PC-3 (cell line): ENCODE data around the gene PEPD. TPM values are rescaled to one million over a fixed set of nuclear protein-coding genes. Genes with fewer than 3 reads are reported as not detected.

ENCODE experiments used
- ATAC-seq: fragments of 200-7000 bp; cut with Tn5 transposase; 2 replicates; pipeline ENCODE4 v1.9.1; 2020; ENCODE audit warnings: mild to moderate bottlenecking, moderate library complexity
- BruUV-seq: library from RNA; stranded (reverse); fragments of 400-500 nt; replicated peaks from 2 replicates; lab custom pipeline; 2021; lab: Mats Ljungman, UMichigan
- CTCF ChIA-PET: fragments of 300-600 bp; sonication (Branson Sonifier 250); formaldehyde crosslinking; loops from one replicate; lab custom pipeline; 2022; ENCODE audit warnings: antibody characterized with exemption; lab: Charles Lee
- POLR2A ChIA-PET: fragments of 300-600 bp; sonication (Branson Sonifier 250); formaldehyde crosslinking; loops from one replicate; lab custom pipeline; 2022; ENCODE audit warnings: antibody characterized with exemption; ENCODE audit not compliant: unreplicated experiment; lab: Charles Lee
- DNase-seq: peaks from one replicate; pipeline ENCODE4 v3.0.0-alpha.2; 2015
- H2AFZ ChIP-seq: fragments of 300-600 bp; sonication (generic); 2 replicates; pipeline ENCODE4 v1.6.0; 2016; ENCODE audit warnings: antibody characterized with exemption, low read length
- H3F3A ChIP-seq: fragments of 300-600 bp; sonication (generic); one replicate; pipeline ENCODE4 v1.6.0; 2017; ENCODE audit warnings: antibody characterized with exemption, low read length, control low read depth, mild to moderate bottlenecking; ENCODE audit not compliant: unreplicated experiment
- H3K27ac ChIP-seq: fragments of 300-600 bp; sonication (generic); 2 replicates; pipeline ENCODE4 v1.5.1; 2016; ENCODE audit warnings: mild to moderate bottlenecking, low read length
- H3K27me3 ChIP-seq: fragments of 300-600 bp; sonication (generic); 2 replicates; pipeline ENCODE4 v1.6.1; 2016; ENCODE audit warnings: low read length, mixed read lengths
- H3K36me3 ChIP-seq: fragments of 300-600 bp; sonication (generic); 2 replicates; pipeline ENCODE4 v1.6.1; 2016; ENCODE audit warnings: low read depth, mixed run types, low read length, mixed read lengths
- H3K4me1 ChIP-seq: fragments of 300-600 bp; sonication (generic); 2 replicates; pipeline ENCODE4 v1.5.1; 2016; ENCODE audit warnings: low read length; ENCODE audit not compliant: insufficient read depth
- H3K4me2 ChIP-seq: fragments of 300-600 bp; sonication (generic); 2 replicates; pipeline ENCODE4 v1.6.0; 2016; ENCODE audit warnings: low read length
- H3K4me3 ChIP-seq: fragments of 300-600 bp; sonication (generic); 2 replicates; pipeline ENCODE4 v1.5.1; 2016; ENCODE audit warnings: mild to moderate bottlenecking, low read length, mixed read lengths
- H3K79me2 ChIP-seq: fragments of 300-600 bp; sonication (generic); 2 replicates; pipeline ENCODE4 v1.6.1; 2017; ENCODE audit warnings: low read length, mixed read lengths
- H3K9ac ChIP-seq: fragments of 300-600 bp; sonication (generic); 2 replicates; pipeline ENCODE4 v1.6.0; 2016; ENCODE audit warnings: mild to moderate bottlenecking, low read length
- H3K9me2 ChIP-seq: fragments of 300-600 bp; sonication (generic); replicated peaks from 2 replicates; pipeline ENCODE4 v1.6.1; 2016; ENCODE audit warnings: mixed run types, low read length, mixed read lengths
- H3K9me3 ChIP-seq: fragments of 300-600 bp; sonication (generic); 2 replicates; pipeline ENCODE4 v1.6.1; 2016; ENCODE audit warnings: low read length, mixed read lengths
- H4K20me1 ChIP-seq: fragments of 300-600 bp; sonication (generic); 2 replicates; pipeline ENCODE4 v1.6.1; 2016; ENCODE audit warnings: low read length, mixed read lengths
- CTCF ChIP-seq: fragments of 300-600 bp; sonication (generic); conservative IDR thresholded peaks from 2 replicates; pipeline ENCODE4 v1.5.1; 2017; ENCODE audit warnings: antibody characterized with exemption, low read depth, mild to moderate bottlenecking, low read length
- EZH2 ChIP-seq: fragments of 300-600 bp; sonication (generic); IDR thresholded peaks from one replicate; pipeline ENCODE4 v1.6.1; 2017; ENCODE audit warnings: antibody characterized with exemption, mild to moderate bottlenecking, low read length; ENCODE audit not compliant: unreplicated experiment
- EZH2phosphoT487 ChIP-seq: fragments of 300-600 bp; sonication (generic); IDR thresholded peaks from 2 replicates; pipeline ENCODE4 v1.6.1; 2018; ENCODE audit warnings: mild to moderate bottlenecking, antibody characterized with exemption, low read length, borderline replicate concordance
- intact Hi-C: fragments of 100-400 bp; cut with micrococcal nuclease; formaldehyde crosslinking; loops from 2 replicates; pipeline ENCODE4 v1.9.0; 2023
- total RNA-seq: library from RNA; depleted of rRNA; stranded (reverse); fragments of >200 nt; gene quantifications from 2 replicates; pipeline ENCODE4 v1.2.3, GENCODE V29; 2014

Gene PEPD
- total RNA-seq, 1 experiment from 2014 or later: 53.4 TPM

DNA sequence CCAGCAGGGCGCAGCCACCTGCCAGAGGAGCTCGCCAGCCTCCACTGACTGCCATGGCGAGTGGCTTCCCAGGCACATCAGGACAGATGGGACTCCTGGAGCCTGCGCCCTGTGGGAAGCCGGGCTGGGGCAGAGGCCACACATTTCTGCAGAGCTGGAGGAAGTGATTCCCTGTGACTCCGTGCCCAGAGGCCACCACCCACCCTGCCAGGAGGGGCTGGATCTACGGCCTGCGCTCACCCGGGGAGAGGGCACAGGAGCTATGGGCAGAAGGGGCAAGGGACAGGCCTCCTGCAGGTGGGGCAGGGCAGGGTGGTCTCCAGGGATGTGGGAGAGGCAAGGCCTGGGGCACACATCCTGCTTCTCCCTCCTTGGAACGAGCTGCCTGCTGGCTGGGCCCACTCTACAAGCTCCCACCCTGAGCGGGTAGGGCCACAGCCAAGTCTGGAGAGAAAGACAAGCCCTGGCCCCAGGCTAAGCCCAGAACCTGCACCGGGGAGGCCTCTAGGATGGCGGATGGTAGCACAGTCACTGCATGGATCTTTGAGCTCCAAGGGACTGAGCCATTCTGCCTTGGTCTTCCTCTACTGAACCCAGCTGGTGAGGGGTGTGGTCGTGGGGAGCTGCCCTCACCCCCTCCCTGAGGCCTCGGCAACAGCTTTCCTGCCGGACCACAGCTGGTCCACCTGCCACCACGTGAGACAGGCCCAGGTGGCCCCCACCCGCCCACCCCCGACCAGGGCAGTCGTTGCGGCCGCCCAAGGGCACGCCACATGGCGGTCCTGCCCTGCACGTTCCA lies 107.5 kb downstream of the PEPD start:
- CTCF ChIA-PET: no interaction called here
- Histone ChIP-seq H3F3A (no peaks in the 10 kb centered on the region), H3K9ac (no peak overlapping the region), H3K27me3 (no peaks in the 10 kb centered on the region), H3K4me1 (peaks cover 11% of the 10 kb centered on the region; the same call in 1 of the 2 replicates), H3K36me3 (no peaks in the 10 kb centered on the region), H3K79me2 (no peaks in the 10 kb centered on the region), H3K4me2 (no peak overlapping the region), H3K9me3 (no peaks in the 10 kb centered on the region), H3K4me3 (no peak overlapping the region), H4K20me1 (no peaks in the 10 kb centered on the region), H3K9me2 (no peaks in the 10 kb centered on the region), H2AFZ (no peak overlapping the region), H3K27ac (no peak overlapping the region)
- POLR2A ChIA-PET: no interaction called here
- no peak for DNase-seq
- intact Hi-C loops: no loop called here
- no TSS peak for BruUV-seq
- ATAC-seq: no peak
- TF ChIP-seq EZH2 (no peak), EZH2phosphoT487 (no peak), CTCF (no peak)

DNA sequence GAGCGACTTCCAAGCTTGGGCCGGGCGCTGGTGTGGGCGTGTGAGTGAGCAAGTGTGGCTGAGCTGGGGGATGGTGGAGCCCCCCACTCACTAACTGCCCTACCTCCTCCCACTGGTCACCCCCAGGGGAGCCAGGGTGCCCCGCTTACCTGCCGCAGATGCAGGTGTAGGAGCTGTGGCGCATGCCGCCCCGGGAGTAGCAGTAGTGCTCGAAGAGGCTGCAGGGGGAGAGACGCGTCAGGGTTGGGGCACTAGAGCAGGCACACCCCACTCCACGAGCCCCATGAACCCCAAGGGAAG lies 108.2 kb downstream of the PEPD start:
- Histone ChIP-seq H2AFZ (no peak overlapping the region), H3K27ac (no peak overlapping the region), H3K4me1 (peaks cover 11% of the 10 kb centered on the region; the same call in 1 of the 2 replicates), H3K4me3 (no peak overlapping the region), H3K27me3 (no peaks in the 10 kb centered on the region), H3K9me3 (no peaks in the 10 kb centered on the region), H3K36me3 (no peaks in the 10 kb centered on the region), H3K9me2 (no peaks in the 10 kb centered on the region), H3K79me2 (no peaks in the 10 kb centered on the region), H3K9ac (no peak overlapping the region), H4K20me1 (no peaks in the 10 kb centered on the region), H3K4me2 (no peak overlapping the region), H3F3A (no peaks in the 10 kb centered on the region)
- TF ChIP-seq EZH2phosphoT487: no peak
- TF ChIP-seq EZH2: no peak
- no peak for TF ChIP-seq CTCF
- CTCF ChIA-PET: no interaction called here
- POLR2A ChIA-PET: no interaction called here
- DNase-seq: no peak
- no TSS peak for BruUV-seq
- no peak for ATAC-seq
- intact Hi-C loops: no loop called here

GRCh38 chr19:33412601-33413425 lies 108.8 kb downstream of the PEPD start:
- Histone ChIP-seq H4K20me1 (no peaks in the 10 kb centered on the region), H3K9me3 (no peaks in the 10 kb centered on the region), H3K4me3 (no peak overlapping the region), H3K9ac (no peak overlapping the region), H3K9me2 (no peaks in the 10 kb centered on the region), H3K27ac (no peak overlapping the region), H3K27me3 (no peaks in the 10 kb centered on the region), H3K4me2 (no peak overlapping the region), H2AFZ (no peak overlapping the region), H3K36me3 (no peaks in the 10 kb centered on the region), H3K4me1 (peaks cover 11% of the 10 kb centered on the region; the same call in 1 of the 2 replicates), H3F3A (no peaks in the 10 kb centered on the region), H3K79me2 (no peaks in the 10 kb centered on the region)
- TF ChIP-seq EZH2: no peak
- no peak for TF ChIP-seq EZH2phosphoT487
- no peak for TF ChIP-seq CTCF
- POLR2A ChIA-PET: no interaction called here
- intact Hi-C loops: no loop called here
- BruUV-seq: no TSS peak
- CTCF ChIA-PET: no interaction called here
- ATAC-seq (no peak), DNase-seq (no peak)
